ENCODE measurements around the gene PSMB8.
"Not testable (repeated sequence)": the region's sequence is repeated elsewhere in the genome, so short reads cannot be mapped to it uniquely, and the experiment has no call there.

The PSMB8 gene
- 137 to 167 reads per million in 2 donors for total RNA-seq

GRCh38 chr6:32843979-32844838, at the start of gene PSMB8:
Gene PSMB8, minus strand, starts transcription at chr6:32844047. Its CDS starts 51 bp downstream, at chr6:32843996.
- DNase-seq: peak; percentile 59

DNA sequence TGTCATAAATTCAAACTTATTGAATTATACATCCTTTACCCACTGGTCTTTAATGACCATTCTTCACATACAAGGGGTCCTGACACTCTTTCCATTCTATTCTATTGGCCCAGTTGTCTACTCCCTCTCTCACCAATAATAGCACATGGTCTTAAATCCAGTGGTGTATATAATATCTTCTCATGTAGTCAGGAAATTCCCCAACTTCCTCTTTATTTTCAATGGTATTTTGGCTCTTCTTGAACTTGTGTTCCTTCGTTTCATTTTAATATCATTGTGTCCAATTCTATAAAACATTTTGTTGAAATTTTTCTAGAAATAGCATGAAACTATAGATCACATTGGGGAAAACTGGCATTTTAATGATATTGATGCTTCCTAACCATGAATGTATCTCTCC, 47.0 kb upstream of the PSMB8 start:
- DNase-seq: no peak

GRCh38 chr6:32889533-32889932, 45.7 kb upstream of the PSMB8 start:
- DNase-seq: no peak

DNA sequence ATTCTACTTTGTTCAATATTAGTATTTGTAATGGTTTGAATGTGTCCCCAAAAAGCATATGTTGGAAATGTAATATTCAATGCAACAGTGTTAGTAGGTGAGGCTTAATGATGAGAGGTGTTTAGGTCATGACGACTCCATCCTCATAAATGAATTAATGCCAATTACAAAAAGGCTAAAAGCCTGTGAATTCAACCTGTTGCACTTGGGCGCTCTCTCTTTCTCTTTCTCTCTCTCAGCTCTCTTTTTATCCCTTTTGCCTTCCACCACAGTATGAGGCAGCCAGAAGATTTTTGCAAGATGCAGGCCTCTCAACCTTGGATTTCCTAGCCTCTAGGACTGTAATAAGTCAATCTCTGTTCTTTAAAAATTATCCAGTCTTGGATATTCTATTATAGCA, 44.7 kb upstream of the PSMB8 start:
- DNase-seq: no peak

- no peak for DNase-seq
These were observed 43.8 kb upstream of the PSMB8 start for GRCh38 chr6:32887616-32888015.

GRCh38 chr6:32886681-32887383, 43.0 kb upstream of the PSMB8 start:
- DNase-seq: no peak

DNA sequence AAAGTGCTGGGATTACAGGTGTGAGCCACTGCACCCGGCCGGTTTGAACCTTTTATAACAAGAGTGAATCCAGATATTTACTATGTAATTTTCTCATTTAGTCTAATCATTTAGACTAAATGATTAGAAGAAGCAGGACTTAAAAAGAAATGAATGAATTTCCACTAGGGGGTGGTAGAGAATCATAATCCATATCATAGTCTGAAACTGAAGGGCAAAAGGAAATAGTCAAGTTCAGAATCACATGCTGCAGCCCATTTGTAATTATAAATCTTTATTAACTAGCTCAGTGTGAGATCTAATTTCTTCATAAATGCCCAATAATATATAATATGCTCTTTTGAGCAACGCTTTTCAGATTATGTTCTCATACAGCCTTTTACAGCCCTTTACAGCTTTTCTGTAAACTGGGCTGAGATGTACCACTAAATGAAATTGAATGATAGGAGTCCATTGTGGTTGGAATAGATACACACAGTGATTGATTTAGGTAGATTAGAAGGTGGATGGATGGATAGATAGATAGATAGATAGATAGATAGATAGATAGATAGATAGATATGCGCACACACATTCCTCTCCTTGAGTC, 41.9 kb upstream of the PSMB8 start:
- no peak for DNase-seq

DNA sequence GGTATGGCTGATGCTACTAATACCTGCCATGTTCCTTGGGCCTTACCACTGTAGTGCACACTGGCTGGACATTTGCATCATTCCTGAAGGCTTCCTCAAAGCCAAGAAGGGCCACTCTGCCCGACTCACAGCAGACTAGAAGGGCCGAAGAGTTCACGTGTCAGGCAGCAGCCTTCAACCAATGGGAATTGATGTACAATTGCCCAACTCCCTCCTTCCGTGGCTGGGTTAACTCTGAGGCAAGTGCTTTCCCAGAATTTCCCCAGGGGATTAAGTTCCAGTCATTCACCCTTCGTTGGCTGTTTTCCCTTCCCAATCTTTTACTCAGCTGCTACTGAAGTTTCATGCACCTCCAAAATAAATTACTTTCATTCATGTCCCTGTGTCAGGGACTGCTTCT, 39.9 kb upstream of the PSMB8 start:
- no peak for DNase-seq

GRCh38 chr6:32882879-32883250, 39.0 kb upstream of the PSMB8 start:
- no peak for DNase-seq

- not testable (repeated sequence) for DNase-seq
These were observed 37.1 kb upstream of the PSMB8 start for GRCh38 chr6:32880962-32881361.

DNA sequence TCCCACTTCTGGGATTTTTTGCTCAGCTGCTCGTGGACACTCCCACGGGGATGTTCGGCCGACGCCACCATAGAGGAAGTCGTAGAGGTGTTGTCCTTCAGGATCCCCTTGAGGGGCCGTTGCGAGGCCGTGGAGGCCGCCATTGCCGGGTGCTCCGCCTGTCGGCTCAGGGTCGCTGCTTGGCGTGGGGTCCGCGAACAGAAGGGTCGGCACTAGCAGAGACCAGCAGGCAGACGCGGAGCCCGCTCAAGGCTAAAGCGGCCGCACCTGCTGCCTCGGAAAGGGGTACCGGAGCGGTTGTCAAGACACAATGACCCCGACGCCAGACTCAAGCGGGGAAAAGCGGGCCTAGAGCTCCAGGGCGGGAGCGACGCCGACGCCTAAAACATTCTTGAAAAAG, 35.8 kb upstream of the PSMB8 start:
- DNase-seq: no peak

- DNase-seq: no peak
These were observed 32.8 kb upstream of the PSMB8 start for GRCh38 chr6:32876603-32877002.

GRCh38 chr6:32873947-32874346, 30.1 kb upstream of the PSMB8 start:
- not testable (repeated sequence) for DNase-seq

GRCh38 chr6:32868257-32868788, 24.5 kb upstream of the PSMB8 start:
- no peak for DNase-seq

DNA sequence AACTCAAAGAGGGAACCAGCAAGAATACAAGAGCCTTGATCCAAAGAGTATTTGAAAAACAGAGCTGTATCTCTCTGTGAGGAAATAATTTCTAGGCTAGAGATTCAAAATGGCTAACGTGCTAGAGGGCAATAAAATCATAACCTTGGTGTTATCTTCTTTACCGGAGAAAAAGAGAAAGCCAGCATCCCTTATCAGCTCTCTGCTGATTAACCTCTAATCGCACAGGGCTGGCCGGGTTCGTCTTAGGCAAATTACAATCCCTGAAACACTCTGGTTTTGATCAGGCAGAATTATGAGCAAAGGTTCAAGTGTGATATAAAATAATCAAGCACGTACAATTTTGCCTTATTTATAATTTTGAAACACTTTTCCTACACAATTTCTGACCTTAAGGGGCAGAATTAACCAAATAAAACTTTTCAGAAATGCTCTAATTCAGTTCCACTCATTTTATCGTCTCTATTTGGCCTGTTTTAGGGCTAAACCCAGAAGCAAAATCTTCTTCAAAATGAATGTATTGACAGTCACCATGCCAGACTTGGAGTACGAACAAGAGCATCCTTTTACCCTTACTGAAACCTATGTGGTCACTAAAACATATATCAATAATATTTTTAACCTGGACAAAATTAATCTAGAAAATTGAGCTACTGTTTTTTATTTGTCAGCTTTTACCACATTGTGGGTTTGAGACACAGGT, 23.9 kb upstream of the PSMB8 start:
- DNase-seq: no peak

DNA sequence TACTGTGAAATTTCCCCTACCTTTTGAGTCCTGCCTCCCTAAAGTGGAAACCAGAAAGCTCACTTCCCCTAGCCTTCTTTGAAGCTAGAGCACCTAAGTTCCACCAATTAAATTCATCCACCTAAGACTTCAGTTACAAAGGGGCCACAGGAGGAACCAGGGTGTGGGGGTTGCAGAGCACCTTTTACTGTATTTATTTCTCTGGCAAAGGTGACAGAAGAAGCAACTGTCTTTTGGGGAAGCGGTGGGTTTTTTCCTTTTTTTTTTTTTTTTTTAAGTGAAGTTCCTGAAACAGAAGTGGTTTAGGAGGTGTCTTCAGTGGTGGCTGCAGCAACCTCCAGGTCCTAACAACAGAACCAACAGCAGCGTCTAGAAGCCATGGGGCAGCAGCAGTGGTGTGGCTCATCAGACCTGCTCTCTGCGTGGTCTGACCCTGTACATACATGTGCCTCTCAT, 23.2 kb upstream of the PSMB8 start:
- no peak for DNase-seq

- no peak for DNase-seq
These were observed 22.0 kb upstream of the PSMB8 start for GRCh38 chr6:32865724-32866443.

- no peak for DNase-seq
These were observed 18.9 kb upstream of the PSMB8 start for GRCh38 chr6:32862725-32863124.

GRCh38 chr6:32860674-32861073, 16.8 kb upstream of the PSMB8 start:
- DNase-seq: no peak

GRCh38 chr6:32858194-32858593, 14.3 kb upstream of the PSMB8 start:
- DNase-seq: no peak

- no peak for DNase-seq
These were observed 13.5 kb upstream of the PSMB8 start for GRCh38 chr6:32857156-32857891.

Measured in activated gamma-delta T cell (primary cell).